T-cell (primary cell): Measurements from ENCODE around the gene R3HDM2. TPM values are rescaled to one million over a fixed set of nuclear protein-coding genes. Genes with fewer than 3 reads are reported as not detected.

Source experiments
- ATAC-seq, 4 experiments: fragments of 200-7000 bp in 3 of 4; fragments of 150-1000 bp in 1 of 4; cut with Tn5 transposase; replicated peaks in 1 of 4; 1 replicate in 3 of 4; 2 replicates in 1 of 4; pipeline ENCODE4 v1.10.0; 2021; ENCODE audit warnings: moderate library complexity in 3 of 4, mild to moderate bottlenecking in 2 of 4, moderate number of reproducible peaks in 1 of 4
- CTCF ChIA-PET, 2 donors: fragments of 300-600 bp; sonication (Branson Sonifier 250); formaldehyde crosslinking; loops; one replicate each; lab custom pipeline; 2022; ENCODE audit warnings: antibody characterized with exemption in 2 of 2; lab: Charles Lee
- POLR2A ChIA-PET, 2 donors: fragments of 300-600 bp; sonication (Branson Sonifier 250); formaldehyde crosslinking; loops; one replicate each; lab custom pipeline; 2022; ENCODE audit warnings: antibody characterized with exemption in 2 of 2; lab: Charles Lee
- DNase-seq, 35 experiments: peaks; one replicate each; pipeline versions ENCODE4 v3.0.0 to v3.0.0-alpha.2; 2013 to 2023
- H3K27ac ChIP-seq: one replicate; pipeline ENCODE4 v1.5.1; 2013; ENCODE audit warnings: low read length
- H3K27me3 ChIP-seq, 2 experiments: replicated peaks in 1 of 2; 1 replicate in 1 of 2; 2 replicates in 1 of 2; pipeline versions ENCODE4 v1.6.1 to v1.7.0; 2013; ENCODE audit warnings: low read length in 1 of 2, mixed read lengths in 1 of 2; ENCODE audit not compliant: control insufficient read depth in 2 of 2, insufficient read depth in 2 of 2; ENCODE audit errors: extremely low read depth in 1 of 2
- H3K36me3 ChIP-seq, 2 donors: 1 replicate in 1 of 2; 2 replicates in 1 of 2; pipeline versions ENCODE4 v1.6.1 to v1.7.0; 2013; ENCODE audit warnings: low read length in 1 of 2; ENCODE audit not compliant: control insufficient read depth in 2 of 2, insufficient read depth in 1 of 2; ENCODE audit errors: extremely low read depth in 1 of 2
- H3K4me1 ChIP-seq, 2 experiments: 1 replicate in 1 of 2; 2 replicates in 1 of 2; pipeline versions ENCODE4 v1.6.1 to v1.7.0; 2013; ENCODE audit warnings: low read length in 2 of 2, mixed read lengths in 1 of 2; ENCODE audit not compliant: insufficient read depth in 2 of 2, control insufficient read depth in 1 of 2; ENCODE audit errors: extremely low read depth in 1 of 2
- H3K4me3 ChIP-seq, 2 donors: 1 replicate in 1 of 2; 2 replicates in 1 of 2; pipeline versions ENCODE4 v1.5.1 to v1.7.0; 2013; ENCODE audit warnings: mild to moderate bottlenecking in 2 of 2, low read length in 1 of 2, moderate library complexity in 1 of 2; ENCODE audit not compliant: control insufficient read depth in 1 of 2; ENCODE audit errors: extremely low read depth in 1 of 2
- H3K9me3 ChIP-seq: 2 replicates; pipeline ENCODE4 v1.7.0; 2013
- H3K27ac Mint-ChIP-seq, 2 donors: one replicate each; pipeline ENCODE4 v1.8.0; 2020 to 2021; ENCODE audit warnings: mild to moderate bottlenecking in 2 of 2, mixed read lengths in 2 of 2
- H3K27me3 Mint-ChIP-seq, 2 donors: one replicate each; pipeline ENCODE4 v1.8.0; 2021 to 2022; ENCODE audit warnings: mixed read lengths in 2 of 2
- H3K36me3 Mint-ChIP-seq: one replicate; pipeline ENCODE4 v1.8.0; 2021; ENCODE audit warnings: mixed read lengths
- H3K4me1 Mint-ChIP-seq, 3 donors: one replicate each; pipeline ENCODE4 v1.8.0; 2020 to 2022; ENCODE audit warnings: mixed read lengths in 3 of 3, mild to moderate bottlenecking in 1 of 3
- H3K4me3 Mint-ChIP-seq, 3 donors: one replicate each; pipeline ENCODE4 v1.8.0; 2020 to 2022; ENCODE audit warnings: mild to moderate bottlenecking in 3 of 3, mixed read lengths in 3 of 3, moderate library complexity in 3 of 3
- H3K9me3 Mint-ChIP-seq, 3 donors: one replicate each; pipeline ENCODE4 v1.8.0; 2020 to 2022; ENCODE audit warnings: mixed read lengths in 3 of 3
- WGBS: methylation state at CpG from one replicate; pipeline ENCODE4 v1.1.5; 2013; ENCODE audit warnings: missing lambda C conversion rate; ENCODE audit not compliant: insufficient coverage; 5-methylcytosine and 5-hydroxymethylcytosine counted together
- total RNA-seq, 35 experiments: library from RNA in 6 of 35; stranded (reverse) in 6 of 35; fragments of 120-200 nt in 1 of 35; gene quantifications; one replicate each; pipeline versions ENCODE4 v1.2.1 to v1.2.4 and lab custom pipeline; 2013 to 2026

The R3HDM2 gene
- total RNA-seq, 5 donors from 2014 or later (not counting 1 experiment from before 2014, with no cell fraction given), result 88.3 to 122 (median 94.7) TPM

- Histone ChIP-seq H3K27me3 (no peaks in the 10 kb centered on the region), H3K27ac (no peak overlapping the region), H3K36me3 (peaks cover 5 to 25% of the 10 kb centered on the region in 2 donors), H3K4me3 (no peak overlapping the region), H3K9me3 (no peaks in the 10 kb centered on the region), H3K4me1 (no peaks in the 10 kb centered on the region)
- 100% methylated on average over 2 of the region's 2 CpGs for WGBS
- POLR2A ChIA-PET, result interaction anchor here in 1 of 2 donors (0.7 kb wide), 1 partner anchor 32 kb away, joined by 3 read pairs; no protein-coding TSS in a partner anchor
- Mint-ChIP-seq H3K4me3 (no peak overlapping the region), H3K27ac (no peak overlapping the region), H3K4me1 (peaks cover 8 to 15% (median 8%) of the 10 kb centered on the region in 3 donors), H3K9me3 (no peaks in the 10 kb centered on the region), H3K36me3 (peaks cover 57% of the 10 kb centered on the region), H3K27me3 (no peaks in the 10 kb centered on the region)
- no peak for DNase-seq
- no peak for ATAC-seq
- CTCF ChIA-PET, result interaction anchor here in 1 of 2 donors (0.5 kb wide), 1 partner anchor 16 kb away, joined by 4 read pairs; no protein-coding TSS in a partner anchor
These were observed 40.7 kb downstream of the R3HDM2 start for GRCh38 chr12:57390174-57390573.

GRCh38 chr12:57389033-57389432 is 41.8 kb downstream of the R3HDM2 start:
- H3K27me3 Mint-ChIP-seq, result no peaks in the 10 kb centered on the region
- peaks cover 51% of the 10 kb centered on the region for H3K36me3 Mint-ChIP-seq
- Histone ChIP-seq H3K27me3 (no peaks in the 10 kb centered on the region), H3K4me3 (no peak overlapping the region), H3K36me3 (peaks cover 3 to 18% of the 10 kb centered on the region in 2 donors), H3K27ac (no peak overlapping the region), H3K9me3 (no peaks in the 10 kb centered on the region), H3K4me1 (no peaks in the 10 kb centered on the region)
- H3K4me1 Mint-ChIP-seq, result peaks cover 8 to 15% (median 8%) of the 10 kb centered on the region in 3 donors
- DNase-seq, result no peak
- H3K4me3 Mint-ChIP-seq, result no peak overlapping the region
- H3K27ac Mint-ChIP-seq, result no peak overlapping the region
- H3K9me3 Mint-ChIP-seq, result no peaks in the 10 kb centered on the region
- WGBS, result 100% methylated on average over 1 of the region's 3 CpGs
- ATAC-seq, result no peak
- ChIA-PET CTCF (interaction anchor here in 1 of 2 donors (0.6 kb wide), 1 partner anchor 396 kb away, joined by 5 read pairs; no protein-coding TSS in a partner anchor), POLR2A (no interaction called here)

GRCh38 chr12:57388425-57388824 is 42.4 kb downstream of the R3HDM2 start:
- H3K27me3 Mint-ChIP-seq, result no peaks in the 10 kb centered on the region
- no peaks in the 10 kb centered on the region for H3K9me3 Mint-ChIP-seq
- DNase-seq, result no peak
- no peaks in the 10 kb centered on the region for H3K4me1 ChIP-seq
- H3K27ac Mint-ChIP-seq, result no peak overlapping the region
- H3K27ac ChIP-seq, result no peak overlapping the region
- ChIA-PET POLR2A (no interaction called here), CTCF (no interaction called here)
- WGBS, result 94% methylated on average over 1 of the region's 5 CpGs
- no peak overlapping the region for H3K4me3 Mint-ChIP-seq
- peaks cover 0 to 13% of the 10 kb centered on the region in 2 donors for H3K36me3 ChIP-seq
- no peaks in the 10 kb centered on the region for H3K27me3 ChIP-seq
- H3K36me3 Mint-ChIP-seq, result peaks cover 47% of the 10 kb centered on the region
- peaks cover 7 to 12% (median 8%) of the 10 kb centered on the region in 3 donors for H3K4me1 Mint-ChIP-seq
- no peak for ATAC-seq
- H3K9me3 ChIP-seq, result no peaks in the 10 kb centered on the region
- H3K4me3 ChIP-seq, result no peak overlapping the region

- Mint-ChIP-seq H3K9me3 (no peaks in the 10 kb centered on the region), H3K36me3 (peaks cover 35% of the 10 kb centered on the region), H3K27me3 (no peaks in the 10 kb centered on the region), H3K27ac (no peak overlapping the region), H3K4me3 (no peak overlapping the region), H3K4me1 (peaks cover under 1 to 8% (median 8%) of the 10 kb centered on the region in 3 donors)
- H3K27me3 ChIP-seq, result no peaks in the 10 kb centered on the region
- no peak for ATAC-seq
- H3K9me3 ChIP-seq, result no peaks in the 10 kb centered on the region
- H3K4me3 ChIP-seq, result no peak overlapping the region
- H3K36me3 ChIP-seq, result peaks cover 0 to 14% of the 10 kb centered on the region in 2 donors
- CTCF ChIA-PET, result no interaction called here
- H3K27ac ChIP-seq, result no peak overlapping the region
- 98% methylated on average over 32 of the region's 33 CpGs for WGBS
- DNase-seq, result no peak
- POLR2A ChIA-PET, result no interaction called here
- H3K4me1 ChIP-seq, result no peaks in the 10 kb centered on the region
These were observed 44.6 kb downstream of the R3HDM2 start for GRCh38 chr12:57386187-57386720.

- 93% methylated on average over 3 of the region's 3 CpGs for WGBS
- ChIA-PET POLR2A (no interaction called here), CTCF (no interaction called here)
- no peaks in the 10 kb centered on the region for H3K27me3 Mint-ChIP-seq
- H3K4me3 Mint-ChIP-seq, result no peak overlapping the region
- DNase-seq, result no peak
- H3K4me3 ChIP-seq, result no peak overlapping the region
- no peak overlapping the region for H3K27ac Mint-ChIP-seq
- peaks cover 0 to 11% of the 10 kb centered on the region in 2 donors for H3K36me3 ChIP-seq
- no peaks in the 10 kb centered on the region for H3K4me1 ChIP-seq
- H3K27me3 ChIP-seq, result no peaks in the 10 kb centered on the region
- peaks cover 1 to 10% (median 6%) of the 10 kb centered on the region in 3 donors for H3K4me1 Mint-ChIP-seq
- H3K9me3 ChIP-seq, result no peaks in the 10 kb centered on the region
- H3K27ac ChIP-seq, result no peak overlapping the region
- peaks cover 34% of the 10 kb centered on the region for H3K36me3 Mint-ChIP-seq
- no peak for ATAC-seq
- H3K9me3 Mint-ChIP-seq, result no peaks in the 10 kb centered on the region
These were observed 45.3 kb downstream of the R3HDM2 start for GRCh38 chr12:57385586-57385985.

GRCh38 chr12:57384478-57384877 is 46.4 kb downstream of the R3HDM2 start:
- Histone ChIP-seq H3K27ac (no peak overlapping the region), H3K36me3 (peaks cover 0 to 6% of the 10 kb centered on the region in 2 donors), H3K27me3 (no peaks in the 10 kb centered on the region), H3K4me3 (no peak overlapping the region), H3K9me3 (no peaks in the 10 kb centered on the region), H3K4me1 (no peaks in the 10 kb centered on the region)
- ChIA-PET POLR2A (interaction anchor here in 1 of 2 donors (0.6 kb wide), 1 partner anchor 14 kb away, joined by 5 read pairs; no protein-coding TSS in a partner anchor), CTCF (no interaction called here)
- Mint-ChIP-seq H3K27me3 (no peaks in the 10 kb centered on the region), H3K36me3 (peaks cover 28% of the 10 kb centered on the region), H3K4me3 (no peak overlapping the region), H3K4me1 (peaks cover 3 to 10% (median 8%) of the 10 kb centered on the region in 3 donors), H3K9me3 (no peaks in the 10 kb centered on the region), H3K27ac (no peak overlapping the region)
- DNase-seq (no peak), ATAC-seq (no peak)
- 100% methylated on average over 1 of the region's 1 CpG for WGBS
